BJ (cell line): Measurements from ENCODE around the gene TMIGD1. TPM values are rescaled to one million over a fixed set of nuclear protein-coding genes. Genes with fewer than 3 reads are reported as not detected.

Experiments used
- CTCF ChIA-PET: fragments of 350-600 bp; formaldehyde crosslinking; extraction: SDS; loops from one replicate; lab custom pipeline; 2021; ENCODE audit warnings: antibody characterized with exemption, inconsistent platforms; lab: Yijun Ruan, JAX
- POLR2A ChIA-PET: fragments of 300-600 bp; sonication (Branson Sonifier 250); formaldehyde crosslinking; extraction: SDS; loops from one replicate; lab custom pipeline; 2021; ENCODE audit warnings: antibody characterized with exemption; lab: Charles Lee
- DNase-seq: peaks from one replicate; pipeline ENCODE4 v3.0.0-alpha.2; 2011; ENCODE audit warnings: low read depth
- H3K27me3 ChIP-seq: 2 replicates; pipeline ENCODE4 v1.6.0; 2011; ENCODE audit warnings: low read length; ENCODE audit not compliant: control insufficient read depth, insufficient read depth
- H3K36me3 ChIP-seq: 2 replicates; pipeline ENCODE4 v1.5.1; 2011; ENCODE audit warnings: low read length; ENCODE audit not compliant: control insufficient read depth, insufficient read depth
- H3K4me3 ChIP-seq: 2 replicates; pipeline ENCODE4 v1.5.1; 2011; ENCODE audit warnings: low read depth, mild to moderate bottlenecking, control low read depth, low read length
- polyA plus RNA-seq: library from polyadenylated mRNA; depleted of rRNA; stranded (reverse); fragments of >200 nt; gene quantifications from 2 replicates; pipeline ENCODE4 v1.2.3, GENCODE V29; 2011
- TF ChIP-seq, protein P1 (sequence below): IDR thresholded peaks from 2 replicates; pipeline ENCODE4 v1.5.1; 2011; ENCODE audit warnings: low read depth, mild to moderate bottlenecking, control low read depth, inconsistent platforms, low read length, moderate library complexity; ENCODE audit not compliant: insufficient read depth

TMIGD1 gene
- polyA plus RNA-seq, 1 experiment, result not detected

DNA sequence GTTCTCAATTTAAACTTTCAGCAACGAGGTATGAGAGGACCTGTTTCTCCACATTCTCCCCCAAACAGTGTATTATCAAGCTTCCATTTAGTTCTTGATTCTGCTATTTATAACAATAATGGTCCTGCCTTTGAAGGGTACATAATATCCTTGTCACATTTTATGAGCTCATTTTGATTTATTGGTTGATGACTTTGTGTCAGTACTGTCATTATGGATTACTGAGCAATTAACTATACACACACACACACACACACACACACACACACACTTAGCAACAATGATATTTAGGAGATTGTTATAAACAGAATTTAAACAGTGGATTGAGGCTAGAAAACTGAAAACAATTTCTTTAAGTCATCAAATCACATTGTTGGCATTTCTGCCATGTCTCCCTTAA, 7.0 kb downstream of the TMIGD1 start:
- TF ChIP-seq, protein P1, sequence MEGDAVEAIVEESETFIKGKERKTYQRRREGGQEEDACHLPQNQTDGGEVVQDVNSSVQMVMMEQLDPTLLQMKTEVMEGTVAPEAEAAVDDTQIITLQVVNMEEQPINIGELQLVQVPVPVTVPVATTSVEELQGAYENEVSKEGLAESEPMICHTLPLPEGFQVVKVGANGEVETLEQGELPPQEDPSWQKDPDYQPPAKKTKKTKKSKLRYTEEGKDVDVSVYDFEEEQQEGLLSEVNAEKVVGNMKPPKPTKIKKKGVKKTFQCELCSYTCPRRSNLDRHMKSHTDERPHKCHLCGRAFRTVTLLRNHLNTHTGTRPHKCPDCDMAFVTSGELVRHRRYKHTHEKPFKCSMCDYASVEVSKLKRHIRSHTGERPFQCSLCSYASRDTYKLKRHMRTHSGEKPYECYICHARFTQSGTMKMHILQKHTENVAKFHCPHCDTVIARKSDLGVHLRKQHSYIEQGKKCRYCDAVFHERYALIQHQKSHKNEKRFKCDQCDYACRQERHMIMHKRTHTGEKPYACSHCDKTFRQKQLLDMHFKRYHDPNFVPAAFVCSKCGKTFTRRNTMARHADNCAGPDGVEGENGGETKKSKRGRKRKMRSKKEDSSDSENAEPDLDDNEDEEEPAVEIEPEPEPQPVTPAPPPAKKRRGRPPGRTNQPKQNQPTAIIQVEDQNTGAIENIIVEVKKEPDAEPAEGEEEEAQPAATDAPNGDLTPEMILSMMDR, result no peak
- peaks cover 2% of the 10 kb centered on the region for H3K27me3 ChIP-seq
- no peaks in the 10 kb centered on the region for H3K36me3 ChIP-seq
- POLR2A ChIA-PET, result interaction anchor here (0.7 kb wide), 1 partner anchor 18 kb away, joined by 6 read pairs; no protein-coding TSS in a partner anchor
- no peak for DNase-seq
- CTCF ChIA-PET, result interaction anchor here (1.0 to 3.2 kb wide), 3 partner anchors 13 to 27 kb away, joined by 3 to 22 read pairs (median 3); no protein-coding TSS in a partner anchor
- no peak overlapping the region for H3K4me3 ChIP-seq

- TF ChIP-seq, protein P1, result no peak
- H3K36me3 ChIP-seq, result no peaks in the 10 kb centered on the region
- CTCF ChIA-PET, result interaction anchor here (2.4 kb wide), 1 partner anchor 11 kb away, joined by 11 read pairs; no protein-coding TSS in a partner anchor
- POLR2A ChIA-PET, result no interaction called here
- DNase-seq, result no peak
- no peak overlapping the region for H3K4me3 ChIP-seq
- peaks cover 2% of the 10 kb centered on the region for H3K27me3 ChIP-seq
Observed at GRCh38 chr17:30324723-30325122, 9.1 kb downstream of the TMIGD1 start.

DNA sequence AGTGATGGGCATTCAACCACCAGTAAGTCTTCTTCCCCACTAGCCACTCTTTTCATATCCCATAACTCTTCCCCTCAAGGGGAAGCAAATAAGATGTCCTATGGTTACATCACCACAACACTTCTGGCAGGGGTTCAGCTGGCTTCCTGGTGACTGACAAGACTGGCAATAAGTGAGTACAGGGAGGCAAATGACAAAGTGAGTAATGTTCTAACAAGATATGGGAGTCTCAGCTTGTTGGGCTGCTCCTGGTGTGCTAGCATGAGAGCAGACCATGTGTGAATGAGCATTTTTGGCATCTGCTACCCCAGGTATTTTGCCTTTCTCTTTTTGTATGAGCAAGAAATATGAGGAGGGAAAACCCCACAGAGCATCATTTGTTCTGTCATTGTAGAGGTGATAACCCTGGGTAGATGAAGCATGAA, 9.9 kb downstream of the TMIGD1 start:
- DNase-seq, result no peak
- Histone ChIP-seq H3K4me3 (no peak overlapping the region), H3K36me3 (no peaks in the 10 kb centered on the region), H3K27me3 (peaks cover 2% of the 10 kb centered on the region)
- ChIA-PET POLR2A (no interaction called here), CTCF (interaction anchor here (2.4 to 3.1 kb wide), 2 partner anchors 12 to 16 kb away, joined by 11 to 16 read pairs; no protein-coding TSS in a partner anchor)
- TF ChIP-seq, protein P1, result no peak

GRCh38 chr17:30323262-30323894, 10.5 kb downstream of the TMIGD1 start:
- H3K36me3 ChIP-seq, result no peaks in the 10 kb centered on the region
- H3K4me3 ChIP-seq, result no peak overlapping the region
- CTCF ChIA-PET, result interaction anchor here (1.0 to 3.1 kb wide), 3 partner anchors 12 to 16 kb away, joined by 3 to 16 read pairs (median 11); no protein-coding TSS in a partner anchor
- DNase-seq, result no peak
- peaks cover 2% of the 10 kb centered on the region for H3K27me3 ChIP-seq
- POLR2A ChIA-PET, result no interaction called here
- TF ChIP-seq, protein P1, result no peak

DNA sequence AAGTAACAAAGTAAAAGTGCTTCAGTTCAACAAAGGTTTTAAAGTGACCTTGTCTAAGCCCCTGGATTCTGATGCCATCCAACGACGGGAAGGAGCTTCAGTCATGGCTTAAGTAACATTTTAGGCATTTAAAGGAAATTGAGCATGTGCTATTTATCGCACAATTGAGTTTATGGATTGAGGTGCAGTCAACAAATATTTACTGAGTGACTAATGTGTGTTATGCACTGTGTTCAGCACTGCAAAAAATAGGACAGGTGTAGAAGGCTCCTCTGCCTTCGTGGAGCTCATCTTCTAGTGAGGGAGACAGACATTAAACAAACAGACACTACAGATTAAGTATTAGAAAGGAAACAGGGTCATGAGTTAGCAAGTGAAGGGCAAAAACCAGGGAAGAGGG, 12.5 kb downstream of the TMIGD1 start:
- POLR2A ChIA-PET, result interaction anchor here (0.5 kb wide), 1 partner anchor 222 kb away, joined by 3 read pairs; no protein-coding TSS in a partner anchor

More for the DNA sequence above, 12.5 kb downstream of the TMIGD1 start:
- CTCF ChIA-PET, result interaction anchor here (1.6 to 3.1 kb wide), 2 partner anchors 14 to 18 kb away, joined by 6 to 16 read pairs; no protein-coding TSS in a partner anchor
- Histone ChIP-seq H3K4me3 (no peak overlapping the region), H3K36me3 (no peaks in the 10 kb centered on the region), H3K27me3 (peaks cover 2% of the 10 kb centered on the region)
- TF ChIP-seq, protein P1, result no peak
- no peak for DNase-seq
